WTC11 (cell line): ENCODE data around the gene CFAP221. TPM values are rescaled to one million over a fixed set of nuclear protein-coding genes. Genes with fewer than 3 reads are reported as not detected.

Experiments
- ATAC-seq: fragments of 200-7000 bp; cut with Tn5 transposase; 2 replicates; pipeline ENCODE4 v1.10.0; 2021; ENCODE audit warnings: mild to moderate bottlenecking, moderate library complexity
- CTCF ChIA-PET: fragments of 300-600 bp; sonication (Branson Sonifier 250); formaldehyde crosslinking; loops from one replicate; lab custom pipeline; 2021; ENCODE audit warnings: antibody characterized with exemption; lab: Charles Lee
- POLR2A ChIA-PET: fragments of 350-600 bp; sonication (Branson Sonifier 250); formaldehyde crosslinking; loops from one replicate; lab custom pipeline; 2021; ENCODE audit warnings: antibody characterized with exemption; lab: Charles Lee
- DNase-seq: peaks from one replicate; pipeline ENCODE4 v3.0.0; 2021; ENCODE audit warnings: low spot score
- H3K27ac Mint-ChIP-seq: 2 replicates; pipeline ENCODE4 v1.8.0; 2021; ENCODE audit warnings: mixed read lengths
- H3K27me3 Mint-ChIP-seq: 2 replicates; pipeline ENCODE4 v1.8.0; 2021; ENCODE audit warnings: low read depth, mild to moderate bottlenecking, moderate library complexity, mixed read lengths
- H3K36me3 Mint-ChIP-seq: 2 replicates; pipeline ENCODE4 v1.8.0; 2021; ENCODE audit warnings: mixed read lengths
- H3K4me1 Mint-ChIP-seq: 2 replicates; pipeline ENCODE4 v1.8.0; 2022; ENCODE audit warnings: mixed read lengths
- H3K4me3 Mint-ChIP-seq: 2 replicates; pipeline ENCODE4 v1.8.0; 2021; ENCODE audit warnings: mild to moderate bottlenecking, moderate library complexity, mixed read lengths
- H3K9me3 Mint-ChIP-seq: 2 replicates; pipeline ENCODE4 v1.8.0; 2021; ENCODE audit warnings: mixed read lengths
- FOXJ3 ChIP-seq: sonication (generic); formaldehyde crosslinking; IDR thresholded peaks from 2 replicates; pipeline ENCODE4 v1.9.0; 2021; ENCODE audit warnings: missing genetic modification reagents, mild to moderate bottlenecking, borderline replicate concordance
- HMGA2 ChIP-seq: fragments of 250-450 bp; sonication (Bioruptor Pico); IDR thresholded peaks from 2 replicates; pipeline ENCODE4 v1.4.0; 2021; ENCODE audit warnings: mild to moderate bottlenecking, moderate library complexity
- OVOL2 ChIP-seq: fragments of 250-450 bp; sonication (Bioruptor Pico); IDR thresholded peaks from 2 replicates; pipeline ENCODE4 v1.9.0; 2021; ENCODE audit warnings: mild to moderate bottlenecking, borderline replicate concordance
- TEAD1 ChIP-seq: sonication (generic); formaldehyde crosslinking; IDR thresholded peaks from 2 replicates; pipeline ENCODE4 v1.8.0; 2022; ENCODE audit warnings: mild to moderate bottlenecking, missing genetic modification reagents
- ZNF317 ChIP-seq: sonication (generic); formaldehyde crosslinking; IDR thresholded peaks from 2 replicates; pipeline ENCODE4 v1.8.1; 2023; ENCODE audit warnings: low read depth, mild to moderate bottlenecking, moderate library complexity, missing genetic modification reagents, borderline replicate concordance
- total RNA-seq: library from RNA; stranded (reverse); gene quantifications from 3 replicates; pipeline ENCODE4 v1.2.3, GENCODE V29; 2021
- TF ChIP-seq, protein P1 (sequence below): fragments of 250-450 bp; sonication (Bioruptor Pico); IDR thresholded peaks from 2 replicates; pipeline ENCODE4 v1.8.0; 2021; ENCODE audit warnings: mild to moderate bottlenecking
- TF ChIP-seq, protein P2 (sequence below): sonication (generic); formaldehyde crosslinking; IDR thresholded peaks from 2 replicates; pipeline ENCODE4 v1.8.0; 2023; ENCODE audit warnings: missing genetic modification reagents, mild to moderate bottlenecking, borderline replicate concordance
- TF ChIP-seq, protein P3 (sequence below): sonication (generic); formaldehyde crosslinking; conservative IDR thresholded peaks from 2 replicates; pipeline ENCODE4 v1.8.1; 2023; ENCODE audit warnings: mild to moderate bottlenecking, low read depth, missing genetic modification reagents, moderate library complexity
- TF ChIP-seq, protein P4 (sequence below): sonication (generic); formaldehyde crosslinking; IDR thresholded peaks from 2 replicates; pipeline ENCODE4 v1.8.0; 2022; ENCODE audit warnings: missing genetic modification reagents
- TF ChIP-seq, protein P5 (sequence below): sonication (generic); formaldehyde crosslinking; conservative IDR thresholded peaks from 2 replicates; pipeline ENCODE4 v1.8.1; 2022; ENCODE audit warnings: mild to moderate bottlenecking, missing genetic modification reagents
- TF ChIP-seq, protein P6 (sequence below): sonication (generic); formaldehyde crosslinking; IDR thresholded peaks from 2 replicates; pipeline ENCODE4 v1.8.1; 2022; ENCODE audit warnings: mild to moderate bottlenecking, moderate library complexity, missing genetic modification reagents

CFAP221 gene
- total RNA-seq, 1 experiment from 2014 or later: 0.35 TPM

DNA sequence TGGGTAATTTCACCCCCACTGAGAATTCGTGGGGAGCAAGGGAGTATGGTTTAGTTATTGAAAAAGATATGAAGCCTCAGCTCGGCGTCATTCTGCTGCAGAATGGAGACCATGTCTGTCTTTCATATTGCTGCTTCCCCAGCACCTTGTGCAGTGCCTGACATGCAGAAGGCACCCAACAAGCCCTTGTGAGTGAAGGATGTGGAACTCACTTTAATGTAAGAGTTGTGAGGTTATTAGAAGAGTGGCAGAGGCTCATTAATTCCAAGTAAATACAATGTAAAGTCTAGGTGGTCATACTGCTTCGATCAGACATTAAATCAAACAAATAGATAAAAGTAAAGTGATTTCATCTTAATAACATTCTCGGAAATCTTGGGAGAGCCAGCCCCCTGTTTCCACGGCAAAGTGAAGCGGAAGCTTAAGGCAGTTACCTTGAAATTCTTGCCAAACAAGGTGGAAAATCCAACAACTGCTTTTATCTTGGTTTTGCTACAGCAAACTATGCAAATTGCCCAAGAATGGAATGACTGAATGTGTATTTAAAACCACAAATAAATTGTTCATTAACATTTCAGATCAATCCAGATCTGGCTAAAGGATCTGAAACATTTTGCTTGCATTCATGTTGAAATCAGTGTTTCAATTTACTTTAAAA lies 9.6 kb downstream of the CFAP221 start:
- Mint-ChIP-seq H3K4me1 (no peaks in the 10 kb centered on the region), H3K27me3 (peaks cover 5% of the 10 kb centered on the region; the same call in 1 of the 2 replicates), H3K9me3 (no peaks in the 10 kb centered on the region), H3K36me3 (no peaks in the 10 kb centered on the region), H3K27ac (no peak overlapping the region), H3K4me3 (no peak overlapping the region)
- TF ChIP-seq OVOL2 (CRISPR knock-in tag) (no peak), TEAD1 (CRISPR knock-in tag) (no peak)
- TF ChIP-seq, protein P1, sequence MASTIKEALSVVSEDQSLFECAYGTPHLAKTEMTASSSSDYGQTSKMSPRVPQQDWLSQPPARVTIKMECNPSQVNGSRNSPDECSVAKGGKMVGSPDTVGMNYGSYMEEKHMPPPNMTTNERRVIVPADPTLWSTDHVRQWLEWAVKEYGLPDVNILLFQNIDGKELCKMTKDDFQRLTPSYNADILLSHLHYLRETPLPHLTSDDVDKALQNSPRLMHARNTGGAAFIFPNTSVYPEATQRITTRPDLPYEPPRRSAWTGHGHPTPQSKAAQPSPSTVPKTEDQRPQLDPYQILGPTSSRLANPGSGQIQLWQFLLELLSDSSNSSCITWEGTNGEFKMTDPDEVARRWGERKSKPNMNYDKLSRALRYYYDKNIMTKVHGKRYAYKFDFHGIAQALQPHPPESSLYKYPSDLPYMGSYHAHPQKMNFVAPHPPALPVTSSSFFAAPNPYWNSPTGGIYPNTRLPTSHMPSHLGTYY (CRISPR knock-in tag): no peak
- TF ChIP-seq, protein P2, sequence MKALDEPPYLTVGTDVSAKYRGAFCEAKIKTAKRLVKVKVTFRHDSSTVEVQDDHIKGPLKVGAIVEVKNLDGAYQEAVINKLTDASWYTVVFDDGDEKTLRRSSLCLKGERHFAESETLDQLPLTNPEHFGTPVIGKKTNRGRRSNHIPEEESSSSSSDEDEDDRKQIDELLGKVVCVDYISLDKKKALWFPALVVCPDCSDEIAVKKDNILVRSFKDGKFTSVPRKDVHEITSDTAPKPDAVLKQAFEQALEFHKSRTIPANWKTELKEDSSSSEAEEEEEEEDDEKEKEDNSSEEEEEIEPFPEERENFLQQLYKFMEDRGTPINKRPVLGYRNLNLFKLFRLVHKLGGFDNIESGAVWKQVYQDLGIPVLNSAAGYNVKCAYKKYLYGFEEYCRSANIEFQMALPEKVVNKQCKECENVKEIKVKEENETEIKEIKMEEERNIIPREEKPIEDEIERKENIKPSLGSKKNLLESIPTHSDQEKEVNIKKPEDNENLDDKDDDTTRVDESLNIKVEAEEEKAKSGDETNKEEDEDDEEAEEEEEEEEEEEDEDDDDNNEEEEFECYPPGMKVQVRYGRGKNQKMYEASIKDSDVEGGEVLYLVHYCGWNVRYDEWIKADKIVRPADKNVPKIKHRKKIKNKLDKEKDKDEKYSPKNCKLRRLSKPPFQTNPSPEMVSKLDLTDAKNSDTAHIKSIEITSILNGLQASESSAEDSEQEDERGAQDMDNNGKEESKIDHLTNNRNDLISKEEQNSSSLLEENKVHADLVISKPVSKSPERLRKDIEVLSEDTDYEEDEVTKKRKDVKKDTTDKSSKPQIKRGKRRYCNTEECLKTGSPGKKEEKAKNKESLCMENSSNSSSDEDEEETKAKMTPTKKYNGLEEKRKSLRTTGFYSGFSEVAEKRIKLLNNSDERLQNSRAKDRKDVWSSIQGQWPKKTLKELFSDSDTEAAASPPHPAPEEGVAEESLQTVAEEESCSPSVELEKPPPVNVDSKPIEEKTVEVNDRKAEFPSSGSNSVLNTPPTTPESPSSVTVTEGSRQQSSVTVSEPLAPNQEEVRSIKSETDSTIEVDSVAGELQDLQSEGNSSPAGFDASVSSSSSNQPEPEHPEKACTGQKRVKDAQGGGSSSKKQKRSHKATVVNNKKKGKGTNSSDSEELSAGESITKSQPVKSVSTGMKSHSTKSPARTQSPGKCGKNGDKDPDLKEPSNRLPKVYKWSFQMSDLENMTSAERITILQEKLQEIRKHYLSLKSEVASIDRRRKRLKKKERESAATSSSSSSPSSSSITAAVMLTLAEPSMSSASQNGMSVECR (CRISPR knock-in tag): no peak
- TF ChIP-seq, protein P3, sequence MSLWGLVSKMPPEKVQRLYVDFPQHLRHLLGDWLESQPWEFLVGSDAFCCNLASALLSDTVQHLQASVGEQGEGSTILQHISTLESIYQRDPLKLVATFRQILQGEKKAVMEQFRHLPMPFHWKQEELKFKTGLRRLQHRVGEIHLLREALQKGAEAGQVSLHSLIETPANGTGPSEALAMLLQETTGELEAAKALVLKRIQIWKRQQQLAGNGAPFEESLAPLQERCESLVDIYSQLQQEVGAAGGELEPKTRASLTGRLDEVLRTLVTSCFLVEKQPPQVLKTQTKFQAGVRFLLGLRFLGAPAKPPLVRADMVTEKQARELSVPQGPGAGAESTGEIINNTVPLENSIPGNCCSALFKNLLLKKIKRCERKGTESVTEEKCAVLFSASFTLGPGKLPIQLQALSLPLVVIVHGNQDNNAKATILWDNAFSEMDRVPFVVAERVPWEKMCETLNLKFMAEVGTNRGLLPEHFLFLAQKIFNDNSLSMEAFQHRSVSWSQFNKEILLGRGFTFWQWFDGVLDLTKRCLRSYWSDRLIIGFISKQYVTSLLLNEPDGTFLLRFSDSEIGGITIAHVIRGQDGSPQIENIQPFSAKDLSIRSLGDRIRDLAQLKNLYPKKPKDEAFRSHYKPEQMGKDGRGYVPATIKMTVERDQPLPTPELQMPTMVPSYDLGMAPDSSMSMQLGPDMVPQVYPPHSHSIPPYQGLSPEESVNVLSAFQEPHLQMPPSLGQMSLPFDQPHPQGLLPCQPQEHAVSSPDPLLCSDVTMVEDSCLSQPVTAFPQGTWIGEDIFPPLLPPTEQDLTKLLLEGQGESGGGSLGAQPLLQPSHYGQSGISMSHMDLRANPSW (CRISPR knock-in tag): no peak
- ATAC-seq (no peak), DNase-seq (no peak)
- ChIA-PET CTCF (interaction anchor here (0.6 kb wide), 1 partner anchor 378 kb away, joined by 4 read pairs; no protein-coding TSS in a partner anchor), POLR2A (no interaction called here)

DNA sequence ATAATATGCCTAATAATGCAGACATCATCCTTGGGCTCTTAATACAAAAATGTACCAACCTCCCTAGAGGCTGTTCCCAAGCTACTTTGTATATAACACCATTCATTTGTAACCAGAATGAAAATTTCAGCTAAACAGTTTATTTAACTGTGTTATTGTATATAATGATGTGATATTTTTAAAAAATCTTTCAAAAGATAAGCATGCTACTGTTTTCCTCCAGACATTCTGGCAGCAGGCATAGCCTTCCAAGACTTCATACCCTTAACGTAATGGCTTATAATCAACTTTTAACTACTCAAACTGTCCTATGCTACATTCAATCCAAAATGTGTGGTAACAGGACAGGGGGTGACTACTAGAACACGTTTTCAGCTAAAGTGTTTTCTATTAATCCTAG lies 21.2 kb downstream of the CFAP221 start:
- H3K27ac Mint-ChIP-seq: no peak overlapping the region
- ChIA-PET CTCF (no interaction called here), POLR2A (interaction anchor here (0.6 kb wide), 1 partner anchor 14 kb away, joined by 3 read pairs; no protein-coding TSS in a partner anchor)

More for the DNA sequence above, 21.2 kb downstream of the CFAP221 start:
- Mint-ChIP-seq H3K9me3 (peaks cover 29% of the 10 kb centered on the region), H3K36me3 (no peaks in the 10 kb centered on the region; the same call in 1 of the 2 replicates), H3K4me1 (no peaks in the 10 kb centered on the region), H3K27me3 (no peaks in the 10 kb centered on the region), H3K4me3 (no peak overlapping the region)
- ATAC-seq (no peak), DNase-seq (no peak)
- TF ChIP-seq HMGA2 (CRISPR knock-in tag) (no peak), ZNF317 (CRISPR knock-in tag) (no peak), FOXJ3 (no peak)
- TF ChIP-seq, protein P1 (CRISPR knock-in tag): no peak
- TF ChIP-seq, protein P4, sequence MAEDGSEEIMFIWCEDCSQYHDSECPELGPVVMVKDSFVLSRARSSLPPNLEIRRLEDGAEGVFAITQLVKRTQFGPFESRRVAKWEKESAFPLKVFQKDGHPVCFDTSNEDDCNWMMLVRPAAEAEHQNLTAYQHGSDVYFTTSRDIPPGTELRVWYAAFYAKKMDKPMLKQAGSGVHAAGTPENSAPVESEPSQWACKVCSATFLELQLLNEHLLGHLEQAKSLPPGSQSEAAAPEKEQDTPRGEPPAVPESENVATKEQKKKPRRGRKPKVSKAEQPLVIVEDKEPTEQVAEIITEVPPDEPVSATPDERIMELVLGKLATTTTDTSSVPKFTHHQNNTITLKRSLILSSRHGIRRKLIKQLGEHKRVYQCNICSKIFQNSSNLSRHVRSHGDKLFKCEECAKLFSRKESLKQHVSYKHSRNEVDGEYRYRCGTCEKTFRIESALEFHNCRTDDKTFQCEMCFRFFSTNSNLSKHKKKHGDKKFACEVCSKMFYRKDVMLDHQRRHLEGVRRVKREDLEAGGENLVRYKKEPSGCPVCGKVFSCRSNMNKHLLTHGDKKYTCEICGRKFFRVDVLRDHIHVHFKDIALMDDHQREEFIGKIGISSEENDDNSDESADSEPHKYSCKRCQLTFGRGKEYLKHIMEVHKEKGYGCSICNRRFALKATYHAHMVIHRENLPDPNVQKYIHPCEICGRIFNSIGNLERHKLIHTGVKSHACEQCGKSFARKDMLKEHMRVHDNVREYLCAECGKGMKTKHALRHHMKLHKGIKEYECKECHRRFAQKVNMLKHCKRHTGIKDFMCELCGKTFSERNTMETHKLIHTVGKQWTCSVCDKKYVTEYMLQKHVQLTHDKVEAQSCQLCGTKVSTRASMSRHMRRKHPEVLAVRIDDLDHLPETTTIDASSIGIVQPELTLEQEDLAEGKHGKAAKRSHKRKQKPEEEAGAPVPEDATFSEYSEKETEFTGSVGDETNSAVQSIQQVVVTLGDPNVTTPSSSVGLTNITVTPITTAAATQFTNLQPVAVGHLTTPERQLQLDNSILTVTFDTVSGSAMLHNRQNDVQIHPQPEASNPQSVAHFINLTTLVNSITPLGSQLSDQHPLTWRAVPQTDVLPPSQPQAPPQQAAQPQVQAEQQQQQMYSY (CRISPR knock-in tag): no peak
- TF ChIP-seq, protein P5, sequence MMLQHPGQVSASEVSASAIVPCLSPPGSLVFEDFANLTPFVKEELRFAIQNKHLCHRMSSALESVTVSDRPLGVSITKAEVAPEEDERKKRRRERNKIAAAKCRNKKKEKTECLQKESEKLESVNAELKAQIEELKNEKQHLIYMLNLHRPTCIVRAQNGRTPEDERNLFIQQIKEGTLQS (CRISPR knock-in tag): no peak
- TF ChIP-seq, protein P6, sequence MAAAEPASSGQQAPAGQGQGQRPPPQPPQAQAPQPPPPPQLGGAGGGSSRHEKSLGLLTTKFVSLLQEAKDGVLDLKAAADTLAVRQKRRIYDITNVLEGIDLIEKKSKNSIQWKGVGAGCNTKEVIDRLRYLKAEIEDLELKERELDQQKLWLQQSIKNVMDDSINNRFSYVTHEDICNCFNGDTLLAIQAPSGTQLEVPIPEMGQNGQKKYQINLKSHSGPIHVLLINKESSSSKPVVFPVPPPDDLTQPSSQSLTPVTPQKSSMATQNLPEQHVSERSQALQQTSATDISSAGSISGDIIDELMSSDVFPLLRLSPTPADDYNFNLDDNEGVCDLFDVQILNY: no peak
